ENCODE results near the gene BEND5.

- TF ChIP-seq POLR2A (IDR thresholded peaks at IDR 0.05) (no peak), CTCF (IDR thresholded peaks at IDR 0.05) (no peak), POLR2AphosphoS5 (IDR thresholded peaks at IDR 0.05) (no peak), EP300 (IDR thresholded peaks at IDR 0.05) (no peak)
These were observed 75.2 kb downstream of the BEND5 start for GRCh38 chr1:48701445-48701844.

Measured in sigmoid colon (tissue), 4 donors.